Kidney (tissue), 14 donors: ENCODE results near the gene DDX50. TPM values are rescaled to one million over a fixed set of nuclear protein-coding genes. Genes with fewer than 3 reads are reported as not detected.

Experiments
- DNase-seq, 5 donors: peaks; one replicate each; pipeline ENCODE4 v3.0.0-alpha.2; 2013 to 2020
- FAIRE-seq: peaks from 2 replicates; lab custom pipeline; 2012; peaks lifted over from hg19 to GRCh38; lab: Jason Lieb, UNC
- H3K27ac ChIP-seq, 2 donors: one replicate each; pipeline ENCODE4 v1.7.0; 2013; ENCODE audit warnings: low read depth in 2 of 2, low read length in 2 of 2, inconsistent platforms in 1 of 2
- H3K27me3 ChIP-seq: one replicate; pipeline ENCODE4 v1.7.1; 2013; ENCODE audit warnings: low read length, inconsistent platforms; ENCODE audit not compliant: control insufficient read depth, insufficient read depth
- H3K36me3 ChIP-seq, 3 donors: one replicate each; pipeline versions ENCODE4 v1.7.0 to v1.7.1; 2013; ENCODE audit warnings: low read length in 3 of 3, control low read depth in 1 of 3, inconsistent platforms in 1 of 3; ENCODE audit not compliant: insufficient read depth in 3 of 3, control insufficient read depth in 2 of 3
- H3K4me1 ChIP-seq, 3 donors: one replicate each; pipeline versions ENCODE4 v1.7.0 to v1.7.1; 2013; ENCODE audit warnings: low read length in 3 of 3, inconsistent platforms in 1 of 3, low read depth in 1 of 3; ENCODE audit not compliant: control insufficient read depth in 2 of 3, insufficient read depth in 2 of 3
- H3K4me3 ChIP-seq, 3 donors: one replicate each; pipeline versions ENCODE4 v1.7.0 to v1.8.1; 2013; ENCODE audit warnings: low read length in 3 of 3, control low read depth in 1 of 3, inconsistent platforms in 1 of 3
- H3K9ac ChIP-seq, 3 donors: one replicate each; pipeline versions ENCODE4 v1.7.0 to v1.7.1; 2013; ENCODE audit warnings: low read length in 3 of 3, control low read depth in 1 of 3, inconsistent platforms in 1 of 3
- H3K9me3 ChIP-seq, 3 donors: one replicate each; pipeline versions ENCODE4 v1.7.0 to v1.7.1; 2013; ENCODE audit warnings: low read length in 3 of 3, control low read depth in 1 of 3, inconsistent platforms in 1 of 3; ENCODE audit not compliant: control insufficient read depth in 2 of 3, insufficient read depth in 1 of 3
- intact Hi-C: fragments of 100-400 bp; cut with DNase I; formaldehyde crosslinking; loops from one replicate; pipeline ENCODE4 v1.11.1; 2022
- polyA plus RNA-seq: library from polyadenylated mRNA; stranded (reverse); fragments of 350-450 nt; fragmentation: Illumina TruSeq; extraction: RNeasy Lipid Tissue Mini Kit (QIAGEN cat#74804); gene quantifications from one replicate; pipeline ENCODE4 v1.2.3, GENCODE V29; 2014; ENCODE audit warnings: low read depth, low replicate concordance; ENCODE audit not compliant: insufficient read depth
- total RNA-seq: library from RNA; stranded (reverse); fragmentation: NEBNext Ultra II Directional; extraction: Animal tissue kit (Norgen Biotek cat#: 25700); gene quantifications from one replicate; pipeline ENCODE4 v1.2.1, GENCODE V29; 2021
- TF ChIP-seq, protein P1 (sequence below): IDR thresholded peaks from 3 replicates; pipeline ENCODE4 v1.5.1; 2012; ENCODE audit warnings: mild to moderate bottlenecking, moderate library complexity, borderline replicate concordance; ENCODE audit not compliant: insufficient read depth; ENCODE audit errors: extremely low read depth
- donor health status: control.
- donor health status: control.
- donor health status: control.
- donor health status: control.
- donor health status: control.
- donor health status: DM: yes; HTN: yes; CAD: no.
- donor health status: Normal renal cell carcinoma (clear cell type).

Gene DDX50
- total and polyA plus RNA-seq, 2 donors from 2014 or later = 24.0 to 33.1 TPM

DNA sequence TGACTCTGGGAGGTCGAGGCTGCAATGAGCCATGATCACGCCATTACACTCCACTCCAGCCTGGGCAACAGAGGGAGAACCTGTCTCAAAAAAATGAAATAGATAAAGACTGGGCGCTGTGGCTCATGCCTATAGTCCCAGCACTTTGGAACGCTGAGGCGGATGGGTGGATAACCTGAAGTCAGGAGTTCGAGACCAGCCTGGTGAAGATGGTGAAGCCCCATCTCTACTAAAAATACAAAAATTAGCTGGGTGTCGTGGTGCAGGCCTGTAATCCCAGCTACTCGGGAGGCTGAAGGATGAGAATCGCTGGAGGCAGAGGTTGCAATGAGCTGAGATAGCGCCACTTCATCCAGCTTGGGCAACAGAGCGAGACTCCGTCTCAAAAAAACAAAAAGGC, 53.8 kb downstream of the DDX50 start:
- Histone ChIP-seq H3K9ac (no peak overlapping the region), H3K4me1 (peaks cover 0 to 4% (median 0%) of the 10 kb centered on the region in 3 donors), H3K36me3 (peaks cover 0 to 5% (median 0%) of the 10 kb centered on the region in 3 donors), H3K4me3 (no peak overlapping the region), H3K27ac (no peak overlapping the region), H3K9me3 (no peaks in the 10 kb centered on the region), H3K27me3 (no peaks in the 10 kb centered on the region)
- intact Hi-C loops = no loop called here
- no peak for DNase-seq
- no peak for FAIRE-seq
- TF ChIP-seq, protein P1, sequence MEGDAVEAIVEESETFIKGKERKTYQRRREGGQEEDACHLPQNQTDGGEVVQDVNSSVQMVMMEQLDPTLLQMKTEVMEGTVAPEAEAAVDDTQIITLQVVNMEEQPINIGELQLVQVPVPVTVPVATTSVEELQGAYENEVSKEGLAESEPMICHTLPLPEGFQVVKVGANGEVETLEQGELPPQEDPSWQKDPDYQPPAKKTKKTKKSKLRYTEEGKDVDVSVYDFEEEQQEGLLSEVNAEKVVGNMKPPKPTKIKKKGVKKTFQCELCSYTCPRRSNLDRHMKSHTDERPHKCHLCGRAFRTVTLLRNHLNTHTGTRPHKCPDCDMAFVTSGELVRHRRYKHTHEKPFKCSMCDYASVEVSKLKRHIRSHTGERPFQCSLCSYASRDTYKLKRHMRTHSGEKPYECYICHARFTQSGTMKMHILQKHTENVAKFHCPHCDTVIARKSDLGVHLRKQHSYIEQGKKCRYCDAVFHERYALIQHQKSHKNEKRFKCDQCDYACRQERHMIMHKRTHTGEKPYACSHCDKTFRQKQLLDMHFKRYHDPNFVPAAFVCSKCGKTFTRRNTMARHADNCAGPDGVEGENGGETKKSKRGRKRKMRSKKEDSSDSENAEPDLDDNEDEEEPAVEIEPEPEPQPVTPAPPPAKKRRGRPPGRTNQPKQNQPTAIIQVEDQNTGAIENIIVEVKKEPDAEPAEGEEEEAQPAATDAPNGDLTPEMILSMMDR = no peak

DNA sequence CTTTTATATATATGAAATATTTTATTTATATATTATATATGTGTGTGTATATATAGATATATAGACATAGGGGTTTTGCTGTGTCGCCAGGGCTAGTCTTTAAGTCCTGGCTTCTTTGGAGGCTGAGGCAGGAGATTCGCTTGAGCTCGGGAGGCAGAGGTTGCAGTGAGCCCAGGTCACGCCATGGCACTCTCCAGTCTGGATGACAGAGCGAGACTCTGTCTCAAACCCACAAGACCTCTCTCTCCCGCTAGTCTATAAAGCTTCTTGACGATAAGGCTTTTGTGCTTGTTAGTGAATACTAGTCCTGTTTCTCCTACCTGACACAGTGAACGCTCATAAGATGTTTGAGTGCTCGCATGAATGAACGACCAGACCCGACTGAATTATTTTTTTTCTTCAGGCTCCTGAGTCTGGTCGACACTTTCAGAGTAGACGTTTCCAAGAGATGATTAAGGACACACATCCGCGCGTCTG, 54.3 kb downstream of the DDX50 start:
- FAIRE-seq (no peak), DNase-seq (no peak)
- peaks cover 0 to 9% (median 2%) of the 10 kb centered on the region in 3 donors for H3K36me3 ChIP-seq
- H3K27ac ChIP-seq = peak overlapping the region; percentile 93 to 96
- peak overlapping the region; percentile 82 to 95 (median 86) for H3K9ac ChIP-seq
- no peaks in the 10 kb centered on the region for H3K27me3 ChIP-seq
- H3K9me3 ChIP-seq = no peaks in the 10 kb centered on the region
- intact Hi-C loops = no loop called here
- peaks cover 0 to 4% (median 0%) of the 10 kb centered on the region in 3 donors for H3K4me1 ChIP-seq
- TF ChIP-seq, protein P1 = no peak
- H3K4me3 ChIP-seq = peak overlapping the region; percentile 95 to 96 (median 95)

DNA sequence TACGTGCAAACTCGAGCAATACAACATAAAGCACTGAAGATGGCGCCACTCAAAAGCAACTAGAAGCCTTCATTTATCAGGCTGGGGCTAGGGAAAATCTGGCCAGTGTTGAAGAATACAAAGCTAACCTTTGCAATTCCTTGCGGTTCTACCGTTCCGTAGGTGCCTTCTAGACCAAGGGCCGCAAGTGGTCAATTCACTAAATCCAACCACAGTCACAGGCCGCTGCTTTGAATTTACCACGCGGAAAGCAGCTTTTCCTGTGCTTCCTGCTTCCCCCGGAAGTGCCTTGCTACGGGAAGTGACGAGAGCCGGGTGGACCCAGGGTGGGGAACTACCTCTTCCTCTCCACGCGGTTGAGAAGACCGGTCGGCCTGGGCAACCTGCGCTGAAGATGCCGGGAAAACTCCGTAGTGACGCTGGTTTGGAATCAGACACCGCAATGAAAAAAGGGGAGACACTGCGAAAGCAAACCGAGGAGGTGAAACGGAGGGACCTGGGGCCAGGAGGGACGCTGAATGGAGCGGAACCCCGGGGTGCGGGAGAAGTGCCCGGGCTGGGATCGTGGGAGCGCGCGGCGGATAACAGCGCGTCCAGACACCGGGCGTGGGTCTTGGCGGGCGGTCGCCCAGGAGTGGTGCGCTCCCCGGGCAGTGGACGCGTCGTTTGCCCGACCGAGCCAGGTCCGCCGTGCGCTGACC, 54.9 kb downstream of the DDX50 start, which contains the start of gene DDX21:
Gene DDX21 (plus strand): TSS at position 339 of the 701 bp plus-strand sequence. CDS start 56 bp downstream, at position 395.
- no peak for FAIRE-seq

More for the DNA sequence above, 54.9 kb downstream of the DDX50 start, which contains the start of gene DDX21:
- Histone ChIP-seq H3K9ac (peak within 1 kb of the TSS; percentile 82 to 95 (median 86)), H3K27ac (peak within 1 kb of the TSS; percentile 93 to 96), H3K4me3 (peak within 1 kb of the TSS; percentile 95 to 96 (median 95)), H3K9me3 (no peaks in the 10 kb centered on the region), H3K36me3 (peaks cover 0 to 5% (median 2%) of the 10 kb centered on the region in 3 donors), H3K4me1 (peaks cover 0 to 4% (median 0%) of the 10 kb centered on the region in 3 donors), H3K27me3 (no peaks in the 10 kb centered on the region)
- peak; percentile 92 to 97 (median 96) for DNase-seq
- intact Hi-C loops = no loop called here
- TF ChIP-seq, protein P1 = peak; percentile 43
